Colonic mucosa (tissue), 4 donors: ENCODE measurements around the gene PRRX1. TPM values are rescaled to one million over a fixed set of nuclear protein-coding genes. Genes with fewer than 3 reads are reported as not detected.

Source experiments
- DNase-seq: peaks from one replicate; pipeline ENCODE4 v3.0.0-alpha.2; 2020
- H3K27ac ChIP-seq: fragments of 200-600 bp; one replicate; pipeline ENCODE4 v1.8.0; 2021
- H3K27me3 ChIP-seq: fragments of 200-600 bp; one replicate; pipeline ENCODE4 v1.8.0; 2021
- H3K36me3 ChIP-seq: fragments of 200-600 bp; one replicate; pipeline ENCODE4 v1.8.0; 2021
- H3K4me1 ChIP-seq: fragments of 200-600 bp; one replicate; pipeline ENCODE4 v1.8.0; 2021; ENCODE audit warnings: mild to moderate bottlenecking
- H3K4me3 ChIP-seq: fragments of 200-600 bp; one replicate; pipeline ENCODE4 v1.8.0; 2021
- H3K9ac ChIP-seq, 2 donors: one replicate each; pipeline ENCODE4 v1.7.0; 2013; ENCODE audit warnings: control low read depth in 2 of 2, low read depth in 2 of 2, low read length in 2 of 2
- H3K9me3 ChIP-seq: fragments of 200-600 bp; one replicate; pipeline ENCODE4 v1.8.0; 2021
- CTCF ChIP-seq: fragments of 200-600 bp; IDR thresholded peaks from one replicate; pipeline ENCODE4 v1.8.0; 2022; ENCODE audit warnings: antibody characterized with exemption, mild to moderate bottlenecking
- intact Hi-C: fragments of 100-400 bp; cut with DNase I; formaldehyde crosslinking; loops from one replicate; pipeline ENCODE4 v1.14.1; 2022
- total RNA-seq, 2 donors: library from RNA; stranded (reverse); fragmentation: NEBNext Ultra II Directional in 1 of 2; extraction: Animal tissue kit (Norgen Biotek cat#: 25700) in 1 of 2; gene quantifications; one replicate each; pipeline ENCODE4 v1.2.1, GENCODE V29; 2021
- donor health status: healthy.
- donor health status: DM: no; HTN: no; CAD: no.
- donor health status: DM: no; HTN: no; CAD: no.

Gene PRRX1
- total RNA-seq, 2 donors from 2014 or later = 1.5 to 2.5 TPM

- no peaks in the 10 kb centered on the region for H3K9me3 ChIP-seq
- intact Hi-C loops = no loop called here
- TF ChIP-seq CTCF = no peak
- no peak for DNase-seq
- H3K27ac ChIP-seq = no peak overlapping the region
- no peaks in the 10 kb centered on the region for H3K27me3 ChIP-seq
- no peak overlapping the region for H3K9ac ChIP-seq
- H3K4me3 ChIP-seq = no peak overlapping the region
- H3K4me1 ChIP-seq = no peaks in the 10 kb centered on the region
- no peaks in the 10 kb centered on the region for H3K36me3 ChIP-seq
These were observed 29.1 kb downstream of the PRRX1 start for GRCh38 chr1:170692866-170693575.

- TF ChIP-seq CTCF = no peak
- no peak for DNase-seq
- intact Hi-C loops = no loop called here
- Histone ChIP-seq H3K4me3 (no peak overlapping the region), H3K36me3 (no peaks in the 10 kb centered on the region), H3K9me3 (no peaks in the 10 kb centered on the region), H3K4me1 (no peaks in the 10 kb centered on the region), H3K27ac (no peak overlapping the region), H3K9ac (no peak overlapping the region), H3K27me3 (no peaks in the 10 kb centered on the region)
These were observed 30.4 kb downstream of the PRRX1 start for GRCh38 chr1:170694172-170694926.

- H3K4me1 ChIP-seq = no peaks in the 10 kb centered on the region
- DNase-seq = no peak
- H3K36me3 ChIP-seq = no peaks in the 10 kb centered on the region
- TF ChIP-seq CTCF = no peak
- no peaks in the 10 kb centered on the region for H3K9me3 ChIP-seq
- H3K27ac ChIP-seq = no peak overlapping the region
- H3K27me3 ChIP-seq = no peaks in the 10 kb centered on the region
- H3K4me3 ChIP-seq = no peak overlapping the region
- no peak overlapping the region for H3K9ac ChIP-seq
- intact Hi-C loops = no loop called here
These were observed 32.1 kb downstream of the PRRX1 start for GRCh38 chr1:170695955-170696590.

GRCh38 chr1:170696591-170697290 lies 32.8 kb downstream of the PRRX1 start:
- Histone ChIP-seq H3K27me3 (no peaks in the 10 kb centered on the region), H3K4me1 (no peaks in the 10 kb centered on the region), H3K9me3 (no peaks in the 10 kb centered on the region), H3K36me3 (no peaks in the 10 kb centered on the region), H3K27ac (no peak overlapping the region), H3K4me3 (no peak overlapping the region), H3K9ac (no peak overlapping the region)
- no peak for DNase-seq
- intact Hi-C loops = no loop called here
- no peak for TF ChIP-seq CTCF

GRCh38 chr1:170697316-170697715 lies 33.4 kb downstream of the PRRX1 start:
- no peaks in the 10 kb centered on the region for H3K4me1 ChIP-seq
- H3K9me3 ChIP-seq = no peaks in the 10 kb centered on the region
- H3K27ac ChIP-seq = no peak overlapping the region
- intact Hi-C loops = no loop called here
- H3K4me3 ChIP-seq = no peak overlapping the region
- H3K36me3 ChIP-seq = no peaks in the 10 kb centered on the region
- H3K9ac ChIP-seq = no peak overlapping the region
- no peak for TF ChIP-seq CTCF
- H3K27me3 ChIP-seq = no peaks in the 10 kb centered on the region
- no peak for DNase-seq
